Thyroid gland (tissue), 4 donors: Measurements from ENCODE around the gene MAB21L3. TPM values are rescaled to one million over a fixed set of nuclear protein-coding genes. Genes with fewer than 3 reads are reported as not detected.
"Not testable (repeated sequence)": the region's sequence is repeated elsewhere in the genome, so short reads cannot be mapped to it uniquely, and the experiment has no call there.

Source experiments
- DNase-seq, 2 donors: peaks; one replicate each; pipeline ENCODE4 v3.0.0-alpha.2; 2019
- H3K27ac ChIP-seq, 3 donors: fragments of 200-600 bp; sonication (generic); 1 replicate in 2 of 3; 2 replicates in 1 of 3; pipeline ENCODE4 v1.5.1; 2016 to 2019; ENCODE audit warnings: mild to moderate bottlenecking in 1 of 3, moderate library complexity in 1 of 3
- H3K27me3 ChIP-seq: fragments of 200-600 bp; sonication (generic); one replicate; pipeline ENCODE4 v1.5.1; 2019
- H3K36me3 ChIP-seq, 2 donors: fragments of 200-600 bp; sonication (generic); one replicate each; pipeline ENCODE4 v1.5.1; 2016 to 2019
- H3K4me1 ChIP-seq, 2 donors: fragments of 200-600 bp; sonication (generic); one replicate each; pipeline ENCODE4 v1.5.1; 2017 to 2019
- H3K4me3 ChIP-seq, 3 donors: fragments of 200-600 bp; sonication (generic); replicated peaks in 1 of 3; 1 replicate in 2 of 3; 2 replicates in 1 of 3; pipeline ENCODE4 v1.5.1; 2016; ENCODE audit warnings: mild to moderate bottlenecking in 1 of 3
- H3K9me3 ChIP-seq: fragments of 200-600 bp; sonication (generic); one replicate; pipeline ENCODE4 v1.5.1; 2017
- POLR2A ChIP-seq, 2 donors: fragments of 450-650 bp; IDR thresholded peaks; one replicate each; pipeline ENCODE4 v1.6.1; 2017; ENCODE audit warnings: antibody characterized with exemption in 2 of 2, mild to moderate bottlenecking in 2 of 2, moderate library complexity in 1 of 2
- WGBS, 2 donors: methylation state at CpG; one replicate each; pipeline ENCODE4 v1.1.5; 2017; 5-methylcytosine and 5-hydroxymethylcytosine counted together
- intact Hi-C: fragments of 100-400 bp; cut with DNase I; formaldehyde crosslinking; loops from one replicate; pipeline ENCODE4 v1.15.1; 2023
- total RNA-seq, 4 donors: library from RNA; depleted of rRNA; stranded (reverse); fragments of >200 nt; gene quantifications; one replicate each; pipeline ENCODE4 v1.2.3, GENCODE V29; 2016
- TF ChIP-seq, protein P1 (sequence below), 6 experiments: fragments of 200-600 bp in 3 of 6; fragments of 450-650 bp in 3 of 6; sonication (generic) in 3 of 6; IDR thresholded peaks; one replicate each; pipeline ENCODE4 v1.5.1; 2016 to 2019; ENCODE audit warnings: antibody characterized with exemption in 6 of 6, mild to moderate bottlenecking in 2 of 6, inconsistent platforms in 1 of 6, moderate library complexity in 1 of 6

MAB21L3 gene
- total RNA-seq, 4 donors from 2014 or later = 0.34 to 0.89 (median 0.73) TPM

DNA sequence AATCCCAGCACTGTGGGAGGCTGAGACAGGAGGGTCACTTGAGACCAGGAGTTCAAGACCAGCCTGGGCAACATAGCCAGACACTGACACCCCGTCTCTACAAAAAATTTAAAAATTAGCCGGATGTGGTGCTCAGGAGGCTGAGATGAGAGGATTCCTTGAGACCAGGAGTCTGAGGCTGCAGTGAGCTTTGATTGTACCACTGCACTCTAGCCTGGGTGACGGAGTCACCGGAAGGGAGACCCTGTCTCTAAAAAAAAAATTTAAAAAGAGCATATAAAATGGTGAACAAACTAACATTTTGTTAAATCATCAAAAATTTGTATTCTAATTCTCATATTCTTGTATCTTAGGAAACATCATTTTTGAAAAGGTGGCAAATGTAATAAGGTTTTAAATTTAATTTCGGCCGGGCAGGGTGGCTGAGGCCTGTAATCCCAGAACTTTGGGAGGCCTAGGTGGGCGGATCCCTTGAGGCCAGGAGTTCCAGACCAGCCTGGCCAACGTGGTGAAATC, 27.1 kb downstream of the MAB21L3 start:
- intact Hi-C loops = no loop called here
- Histone ChIP-seq H3K27ac (peak overlapping the region in 2 of 3 donors; percentile 24 to 42), H3K4me3 (no peak overlapping the region)

DNA sequence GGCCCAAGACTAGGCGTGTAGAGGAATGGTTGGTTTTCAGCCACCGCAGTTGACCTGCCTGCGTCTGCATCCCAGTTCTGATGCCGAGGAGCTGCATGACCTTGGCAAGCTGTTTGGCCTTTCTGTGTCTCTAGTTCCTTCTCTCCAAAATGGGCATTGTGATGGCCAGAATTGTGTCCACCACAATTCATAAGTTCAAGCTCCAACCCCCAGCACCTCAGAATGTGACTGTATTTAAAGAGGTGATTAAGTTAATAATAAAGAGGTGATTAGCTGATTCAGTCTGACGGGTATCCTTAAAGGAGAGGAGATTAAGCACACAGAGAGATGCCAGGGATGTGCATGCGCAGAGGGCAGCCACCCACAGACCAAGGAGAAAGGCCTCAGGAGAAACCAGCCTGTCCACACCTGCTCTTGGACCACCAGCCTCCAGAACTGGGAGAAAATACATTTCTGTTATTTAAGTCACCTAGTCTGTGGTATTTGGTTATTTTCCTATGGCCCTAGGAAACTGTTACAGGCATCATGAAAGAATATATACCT, 28.5 kb downstream of the MAB21L3 start:
- TF ChIP-seq, protein P1, sequence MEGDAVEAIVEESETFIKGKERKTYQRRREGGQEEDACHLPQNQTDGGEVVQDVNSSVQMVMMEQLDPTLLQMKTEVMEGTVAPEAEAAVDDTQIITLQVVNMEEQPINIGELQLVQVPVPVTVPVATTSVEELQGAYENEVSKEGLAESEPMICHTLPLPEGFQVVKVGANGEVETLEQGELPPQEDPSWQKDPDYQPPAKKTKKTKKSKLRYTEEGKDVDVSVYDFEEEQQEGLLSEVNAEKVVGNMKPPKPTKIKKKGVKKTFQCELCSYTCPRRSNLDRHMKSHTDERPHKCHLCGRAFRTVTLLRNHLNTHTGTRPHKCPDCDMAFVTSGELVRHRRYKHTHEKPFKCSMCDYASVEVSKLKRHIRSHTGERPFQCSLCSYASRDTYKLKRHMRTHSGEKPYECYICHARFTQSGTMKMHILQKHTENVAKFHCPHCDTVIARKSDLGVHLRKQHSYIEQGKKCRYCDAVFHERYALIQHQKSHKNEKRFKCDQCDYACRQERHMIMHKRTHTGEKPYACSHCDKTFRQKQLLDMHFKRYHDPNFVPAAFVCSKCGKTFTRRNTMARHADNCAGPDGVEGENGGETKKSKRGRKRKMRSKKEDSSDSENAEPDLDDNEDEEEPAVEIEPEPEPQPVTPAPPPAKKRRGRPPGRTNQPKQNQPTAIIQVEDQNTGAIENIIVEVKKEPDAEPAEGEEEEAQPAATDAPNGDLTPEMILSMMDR (IDR thresholded peaks at IDR 0.05) = no peak
- TF ChIP-seq POLR2A (IDR thresholded peaks at IDR 0.05) = no peak
- no peak overlapping the region for H3K27ac ChIP-seq
- H3K36me3 ChIP-seq = no peaks in the 10 kb centered on the region
- no peaks in the 10 kb centered on the region for H3K4me1 ChIP-seq
- H3K9me3 ChIP-seq = no peaks in the 10 kb centered on the region
- intact Hi-C loops = no loop called here
- no peaks in the 10 kb centered on the region for H3K27me3 ChIP-seq
- 92 to 94% methylated on average over 6 of the region's 6 CpGs for WGBS, 2 donors
- DNase-seq = no peak
- no peak overlapping the region for H3K4me3 ChIP-seq

More for the DNA sequence above, 27.1 kb downstream of the MAB21L3 start:
- Histone ChIP-seq H3K4me1 (no peaks in the 10 kb centered on the region), H3K27me3 (no peaks in the 10 kb centered on the region), H3K36me3 (no peaks in the 10 kb centered on the region), H3K9me3 (no peaks in the 10 kb centered on the region)
- no peak for TF ChIP-seq POLR2A (IDR thresholded peaks at IDR 0.05)
- TF ChIP-seq, protein P1 (IDR thresholded peaks at IDR 0.05) = no peak
- DNase-seq = no peak
- WGBS, 2 donors = 92 to 95% methylated on average over 8 of the region's 8 CpGs

DNA sequence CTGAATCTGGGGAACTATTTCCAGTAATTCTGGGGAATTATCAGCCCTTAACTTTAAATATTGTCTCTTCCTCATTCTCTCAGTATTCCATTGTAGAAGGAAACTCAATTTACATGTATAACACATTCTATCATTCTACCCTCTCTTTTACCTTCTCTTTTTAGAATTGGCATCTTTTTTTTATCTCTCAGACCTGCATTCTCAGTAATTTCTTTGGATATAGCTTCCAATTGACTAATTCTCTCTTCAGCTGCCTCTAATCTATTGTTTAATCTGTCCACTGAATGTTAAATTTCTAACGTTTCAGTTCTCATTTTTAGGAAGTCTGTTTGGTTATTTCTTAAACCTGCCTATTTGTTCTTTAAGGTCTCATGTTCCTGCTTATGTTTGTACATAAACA, 33.0 kb downstream of the MAB21L3 start:
- no peaks in the 10 kb centered on the region for H3K4me1 ChIP-seq
- intact Hi-C loops = no loop called here
- no peak overlapping the region for H3K27ac ChIP-seq
- no peak overlapping the region for H3K4me3 ChIP-seq
- WGBS, 2 donors = 72 to 73% methylated on average over 1 of the region's 1 CpG
- no peaks in the 10 kb centered on the region for H3K9me3 ChIP-seq
- TF ChIP-seq, protein P1 (IDR thresholded peaks at IDR 0.05) = no peak
- no peak for TF ChIP-seq POLR2A (IDR thresholded peaks at IDR 0.05)
- no peaks in the 10 kb centered on the region for H3K27me3 ChIP-seq
- H3K36me3 ChIP-seq = no peaks in the 10 kb centered on the region
- no peak for DNase-seq

DNA sequence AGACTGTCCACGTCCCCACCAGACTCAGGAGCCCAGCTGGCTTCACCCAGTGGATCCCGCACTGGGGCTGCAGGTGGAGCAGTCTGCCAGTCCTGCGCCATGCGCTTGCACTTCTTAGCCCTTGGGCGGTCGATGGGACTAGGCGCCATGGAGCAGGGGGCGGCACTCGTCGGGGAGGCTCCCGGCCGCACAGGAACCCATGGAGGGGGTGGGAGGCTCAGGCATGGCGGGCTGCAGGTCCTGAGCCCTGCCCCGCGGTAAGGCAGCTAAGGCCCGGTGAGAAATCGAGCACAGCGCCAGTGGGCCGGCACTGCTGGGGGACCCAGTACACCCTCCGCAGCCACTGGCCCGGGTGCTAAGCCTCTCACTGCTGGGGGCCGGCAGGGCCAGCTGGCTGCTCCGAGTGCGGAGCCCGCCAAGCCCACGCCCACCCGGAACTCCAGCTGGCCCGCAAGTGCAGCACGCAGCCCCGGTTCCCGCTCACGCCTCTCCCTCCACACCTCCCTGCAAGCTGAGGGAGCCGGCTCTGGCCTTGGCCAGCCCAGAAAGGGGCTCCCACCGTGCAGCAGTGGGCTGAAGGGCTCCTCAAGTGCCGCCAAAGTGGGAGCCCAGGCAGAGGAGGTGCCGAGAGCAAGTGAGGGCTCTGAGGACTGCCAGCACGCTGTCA, 35.4 kb downstream of the MAB21L3 start:
- 85 to 93% methylated on average over 6 to 34 of the region's 37 CpGs for WGBS, 2 donors

DNA sequence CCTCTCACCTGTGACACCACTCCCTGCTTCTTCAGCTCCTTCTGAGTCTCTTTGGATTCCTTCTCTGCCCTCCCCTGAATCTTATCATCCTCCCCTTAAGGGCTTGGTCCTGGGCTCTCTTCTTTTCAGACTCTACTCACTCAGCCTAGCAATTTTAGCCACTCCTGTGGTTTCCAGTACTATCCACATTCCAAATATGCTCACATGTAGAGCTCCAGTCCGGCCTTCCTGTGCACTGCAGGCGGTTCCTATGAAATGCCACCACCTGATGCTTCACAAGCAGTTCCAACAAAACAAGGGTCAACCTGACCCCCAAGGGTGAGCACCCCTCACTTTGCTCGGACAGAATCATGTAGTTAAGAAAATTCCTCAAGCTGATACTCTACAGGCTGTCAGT, 35.9 kb downstream of the MAB21L3 start:
- 93 to 94% methylated on average over 3 of the region's 3 CpGs for WGBS, 2 donors
- Histone ChIP-seq H3K27ac (no peak overlapping the region), H3K4me3 (no peak overlapping the region), H3K27me3 (no peaks in the 10 kb centered on the region), H3K9me3 (no peaks in the 10 kb centered on the region), H3K36me3 (no peaks in the 10 kb centered on the region), H3K4me1 (peaks cover 4 to 6% of the 10 kb centered on the region in 2 donors)
- DNase-seq = no peak
- intact Hi-C loops = loop anchor here (5.0 kb wide), 1 partner anchor 350 kb away; no protein-coding TSS in a partner anchor
- no peak for TF ChIP-seq POLR2A (IDR thresholded peaks at IDR 0.05)
- TF ChIP-seq, protein P1 (IDR thresholded peaks at IDR 0.05) = no peak

More for the DNA sequence above, 35.4 kb downstream of the MAB21L3 start:
- H3K27ac ChIP-seq, H3K36me3 ChIP-seq, H3K4me3 ChIP-seq, H3K27me3 ChIP-seq, H3K9me3 ChIP-seq, H3K4me1 ChIP-seq, DNase-seq: not testable (repeated sequence)
- intact Hi-C loops = loop anchor here (5.0 kb wide), 1 partner anchor 351 kb away; no protein-coding TSS in a partner anchor
